GM23248 (cell line): Measurements from ENCODE around the gene DMBX1.

Source experiments
- EZH2 ChIP-seq: fragments of 200-600 bp; sonication (generic); IDR thresholded peaks from 2 replicates; pipeline ENCODE4 v1.6.1; 2018; ENCODE audit warnings: antibody characterized with exemption, mild to moderate bottlenecking; ENCODE audit not compliant: insufficient read depth, poor library complexity, severe bottlenecking
- EZH2phosphoT487 ChIP-seq: fragments of 200-600 bp; sonication (generic); IDR thresholded peaks from 2 replicates; pipeline ENCODE4 v1.6.1; 2018; ENCODE audit warnings: antibody characterized with exemption, moderate library complexity, mild to moderate bottlenecking, low read depth; ENCODE audit not compliant: insufficient read depth

- TF ChIP-seq EZH2 (no peak), EZH2phosphoT487 (no peak)
These were observed 29.6 kb downstream of the DMBX1 start for GRCh38 chr1:46519209-46519608.
